ENCODE results near the gene FLG2. TPM values are rescaled to one million over a fixed set of nuclear protein-coding genes. Genes with fewer than 3 reads are reported as not detected.
"Not testable (repeated sequence)": the region's sequence is repeated elsewhere in the genome, so short reads cannot be mapped to it uniquely, and the experiment has no call there.

Gene FLG2
- total RNA-seq, 1 donor from 2014 or later, result not detected

GRCh38 chr1:152304773-152305172, 55.0 kb downstream of the FLG2 start:
- intact Hi-C loops (cut with micrococcal nuclease); POLR2A ChIA-PET; CTCF ChIA-PET; ATAC-seq (ENCODE audit: low read depth); H3K27ac Mint-ChIP-seq; H3K4me3 Mint-ChIP-seq; DNase-seq; H3K27me3 Mint-ChIP-seq; H3K36me3 Mint-ChIP-seq (ENCODE audit: low read depth); H3K4me1 Mint-ChIP-seq; H3K9me3 Mint-ChIP-seq: not testable (repeated sequence)

- intact Hi-C loops (cut with micrococcal nuclease); H3K36me3 Mint-ChIP-seq (ENCODE audit: low read depth); CTCF ChIA-PET; ATAC-seq (ENCODE audit: low read depth); H3K4me1 Mint-ChIP-seq; POLR2A ChIA-PET; H3K4me3 Mint-ChIP-seq; H3K27ac Mint-ChIP-seq; H3K27me3 Mint-ChIP-seq; H3K9me3 Mint-ChIP-seq; DNase-seq: not testable (repeated sequence)
These were observed 56.5 kb downstream of the FLG2 start for GRCh38 chr1:152303139-152303872.

Other genes with a start within 250 kb of the FLG2 start
- not detected in 2 replicates for gene TCHH, start 244.6 kb downstream of the FLG2 start, total RNA-seq
- not detected in 2 replicates for gene RPTN, start 200.8 kb downstream of the FLG2 start, total RNA-seq
- not detected in 2 replicates for gene HRNR, start 135.8 kb downstream of the FLG2 start, total RNA-seq
- not detected in 2 replicates for gene FLG, start 34.8 kb downstream of the FLG2 start, total RNA-seq
- gene CRNN, start 54.3 kb upstream of the FLG2 start, total RNA-seq, result not detected in 2 replicates
- gene LCE5A, start 150.8 kb upstream of the FLG2 start, total RNA-seq, result not detected in 2 replicates
- not detected in 2 replicates for gene CRCT1, start 154.5 kb upstream of the FLG2 start, total RNA-seq
- not detected in 2 replicates for gene LCE3E, start 206.8 kb upstream of the FLG2 start, total RNA-seq
- not detected in 2 replicates for gene LCE3D, start 220.5 kb upstream of the FLG2 start, total RNA-seq
- gene LCE3C, start 240.2 kb upstream of the FLG2 start, total RNA-seq, result not detected in 2 replicates

All from activated B cell treated with CpG ODN at 0.5 μM for 24 hours (primary cell).